HepG2 (cell line): ENCODE measurements around the gene C5orf15. TPM values are rescaled to one million over a fixed set of nuclear protein-coding genes. Genes with fewer than 3 reads are reported as not detected.

ENCODE experiments used
- BRD4 ChIP-seq: sonication (generic); formaldehyde crosslinking; IDR thresholded peaks from 2 replicates; pipeline ENCODE4 v1.4.0; 2020; ENCODE audit warnings: missing genetic modification reagents
- EHMT2 ChIP-seq: fragments of 200-600 bp; sonication (generic); IDR thresholded peaks from 2 replicates; pipeline ENCODE4 v1.7.0; 2017; ENCODE audit warnings: antibody characterized with exemption, low read depth, low read length, borderline replicate concordance
- FOXA1 ChIP-seq, 2 experiments: fragments of 450-650 bp in 1 of 2; sonication (generic) in 1 of 2; formaldehyde crosslinking in 1 of 2; IDR thresholded peaks; 2 replicates each; pipeline versions ENCODE4 v1.4.0 to v1.6.1; 2016 to 2020; ENCODE audit warnings: missing genetic modification reagents in 1 of 2
- GABPA ChIP-seq, 2 experiments: IDR thresholded peaks; 2 replicates each; pipeline ENCODE4 v1.6.1; 2011 to 2016; ENCODE audit warnings: low read depth in 2 of 2, low read length in 1 of 2, missing biosample characterization in 1 of 2, missing genetic modification characterization in 1 of 2
- HOXA5 ChIP-seq: sonication (generic); formaldehyde crosslinking; IDR thresholded peaks from 2 replicates; pipeline ENCODE4 v1.4.0; 2020; ENCODE audit warnings: missing genetic modification reagents
- IKZF1 ChIP-seq: fragments of 450-650 bp; IDR thresholded peaks from 2 replicates; pipeline ENCODE4 v1.7.1; 2016
- JUN ChIP-seq: sonication (generic); formaldehyde crosslinking; IDR thresholded peaks from 2 replicates; pipeline ENCODE4 v1.4.0; 2020; ENCODE audit warnings: mild to moderate bottlenecking, missing genetic modification reagents
- KDM6A ChIP-seq: IDR thresholded peaks from 2 replicates; pipeline ENCODE4 v1.6.1; 2016; ENCODE audit warnings: low read depth
- KLF12 ChIP-seq: sonication (generic); formaldehyde crosslinking; IDR thresholded peaks from 2 replicates; pipeline ENCODE4 v1.4.0; 2020; ENCODE audit warnings: missing genetic modification reagents, borderline replicate concordance
- LCORL ChIP-seq, 2 experiments: fragments of 450-650 bp in 1 of 2; sonication (generic) in 1 of 2; formaldehyde crosslinking in 1 of 2; IDR thresholded peaks; 2 replicates each; pipeline versions ENCODE4 v1.5.0 to v1.6.1; 2017 to 2020; ENCODE audit warnings: antibody characterized with exemption in 1 of 2, missing genetic modification reagents in 1 of 2
- MIER2 ChIP-seq: IDR thresholded peaks from 2 replicates; pipeline ENCODE4 v1.6.1; 2016; ENCODE audit warnings: missing biosample characterization, missing genetic modification reagents
- NFIB ChIP-seq: sonication (generic); formaldehyde crosslinking; IDR thresholded peaks from 2 replicates; pipeline ENCODE4 v1.9.0; 2021; ENCODE audit warnings: missing genetic modification reagents, mild to moderate bottlenecking, borderline replicate concordance
- NR2C2 ChIP-seq: sonication (generic); formaldehyde crosslinking; IDR thresholded peaks from 2 replicates; pipeline ENCODE4 v1.4.0; 2020; ENCODE audit warnings: missing genetic modification reagents, mild to moderate bottlenecking, moderate library complexity, borderline replicate concordance
- RFXANK ChIP-seq: IDR thresholded peaks from 2 replicates; pipeline ENCODE4 v1.6.1; 2016
- SAFB2 ChIP-seq: sonication (generic); formaldehyde crosslinking; IDR thresholded peaks from 2 replicates; pipeline ENCODE4 v1.5.1; 2020; ENCODE audit warnings: missing genetic modification reagents, low read depth, mild to moderate bottlenecking, borderline replicate concordance
- SIX4 ChIP-seq: sonication (generic); formaldehyde crosslinking; IDR thresholded peaks from 2 replicates; pipeline ENCODE4 v1.4.0; 2020; ENCODE audit warnings: missing genetic modification reagents
- SMAD9 ChIP-seq: sonication (generic); formaldehyde crosslinking; IDR thresholded peaks from 2 replicates; pipeline ENCODE4 v1.5.1; 2020; ENCODE audit warnings: mild to moderate bottlenecking, missing genetic modification reagents
- TBL1XR1 ChIP-seq: fragments of 150-350 bp; IDR thresholded peaks from 2 replicates; pipeline ENCODE4 v1.6.1; 2014; ENCODE audit warnings: borderline replicate concordance, low read length; ENCODE audit not compliant: partially characterized antibody
- ZBTB3 ChIP-seq: sonication (generic); formaldehyde crosslinking; IDR thresholded peaks from 2 replicates; pipeline ENCODE4 v1.4.0; 2020; ENCODE audit warnings: low read depth, mild to moderate bottlenecking, moderate library complexity, missing genetic modification reagents, borderline replicate concordance
- ZBTB38 ChIP-seq: sonication (generic); formaldehyde crosslinking; IDR thresholded peaks from 2 replicates; pipeline ENCODE4 v1.5.1; 2020; ENCODE audit warnings: mild to moderate bottlenecking, missing genetic modification reagents
- ZFP82 ChIP-seq: sonication (generic); formaldehyde crosslinking; IDR thresholded peaks from 2 replicates; pipeline ENCODE4 v1.5.1; 2020; ENCODE audit warnings: mild to moderate bottlenecking, missing genetic modification reagents, borderline replicate concordance
- ZFX ChIP-seq: sonication (generic); formaldehyde crosslinking; IDR thresholded peaks from 2 replicates; pipeline ENCODE4 v1.4.0; 2020; ENCODE audit warnings: mild to moderate bottlenecking, low read depth, missing genetic modification reagents, moderate library complexity
- ZFY ChIP-seq: sonication (generic); formaldehyde crosslinking; IDR thresholded peaks from 2 replicates; pipeline ENCODE4 v1.4.0; 2020; ENCODE audit warnings: missing genetic modification reagents
- ZKSCAN5 ChIP-seq: sonication (generic); formaldehyde crosslinking; IDR thresholded peaks from 2 replicates; pipeline ENCODE4 v1.5.1; 2020; ENCODE audit warnings: mild to moderate bottlenecking, missing genetic modification reagents
- ZNF24 ChIP-seq: fragments of 450-650 bp; IDR thresholded peaks from 2 replicates; pipeline ENCODE4 v1.6.1; 2017; ENCODE audit warnings: antibody characterized with exemption, mild to moderate bottlenecking
- ZNF282 ChIP-seq: fragments of 450-650 bp; IDR thresholded peaks from 2 replicates; pipeline ENCODE4 v1.6.1; 2018; ENCODE audit not compliant: partially characterized antibody
- ZNF337 ChIP-seq: sonication (generic); formaldehyde crosslinking; IDR thresholded peaks from 2 replicates; pipeline ENCODE4 v1.5.1; 2020; ENCODE audit warnings: missing genetic modification reagents, low read depth, mild to moderate bottlenecking, borderline replicate concordance
- ZNF589 ChIP-seq: sonication (generic); formaldehyde crosslinking; conservative IDR thresholded peaks from 2 replicates; pipeline ENCODE4 v1.8.0; 2022; ENCODE audit warnings: mild to moderate bottlenecking, moderate library complexity, missing genetic modification reagents
- ZNF652 ChIP-seq: IDR thresholded peaks from 2 replicates; pipeline ENCODE4 v1.6.1; 2016; ENCODE audit warnings: low read depth, borderline replicate concordance
- ZNF713 ChIP-seq: sonication (generic); formaldehyde crosslinking; IDR thresholded peaks from 2 replicates; pipeline ENCODE4 v1.4.0; 2020; ENCODE audit warnings: mild to moderate bottlenecking, missing genetic modification reagents
- ZNF878 ChIP-seq: sonication (generic); formaldehyde crosslinking; IDR thresholded peaks from 2 replicates; pipeline ENCODE4 v1.8.1; 2023; ENCODE audit warnings: mild to moderate bottlenecking, missing genetic modification reagents, moderate library complexity
- polyA plus RNA-seq, 8 experiments: library from polyadenylated mRNA; depleted of rRNA in 3 of 8; stranded (reverse) in 7 of 8; unstranded in 1 of 8; fragments of >200 nt; fragmentation: Illumina TruSeq in 4 of 8; extraction: Trizol in 4 of 8; gene quantifications; 2 replicates each; pipeline versions ENCODE4 v1.2.1 to v1.2.3, GENCODE V29; 2011 to 2016; ENCODE audit warnings: low read depth in 4 of 8, missing spikeins in 1 of 8, mixed read lengths in 1 of 8; ENCODE audit not compliant: insufficient read depth in 1 of 8
- total RNA-seq, 5 experiments: library from RNA; depleted of rRNA; stranded (reverse); fragments of >200 nt; fragmentation: Illumina TruSeq; extraction: Trizol; gene quantifications; 2 replicates each; pipeline ENCODE4 v1.2.3, GENCODE V29; 2016; ENCODE audit warnings: low read depth in 1 of 5
- TF ChIP-seq, protein P1 (sequence below): sonication (generic); formaldehyde crosslinking; IDR thresholded peaks from 2 replicates; pipeline ENCODE4 v1.5.0; 2020; ENCODE audit warnings: missing genetic modification reagents
- TF ChIP-seq, protein P2 (sequence below): sonication (generic); formaldehyde crosslinking; IDR thresholded peaks from 2 replicates; pipeline ENCODE4 v1.5.0; 2020; ENCODE audit warnings: missing genetic modification reagents, mild to moderate bottlenecking, borderline replicate concordance

The C5orf15 gene
- total and polyA plus RNA-seq, 2 of the 13 experiments (the other 11 are each of a cell fraction or from before 2014, with no cell fraction given): 58.5 to 82.7 TPM

DNA sequence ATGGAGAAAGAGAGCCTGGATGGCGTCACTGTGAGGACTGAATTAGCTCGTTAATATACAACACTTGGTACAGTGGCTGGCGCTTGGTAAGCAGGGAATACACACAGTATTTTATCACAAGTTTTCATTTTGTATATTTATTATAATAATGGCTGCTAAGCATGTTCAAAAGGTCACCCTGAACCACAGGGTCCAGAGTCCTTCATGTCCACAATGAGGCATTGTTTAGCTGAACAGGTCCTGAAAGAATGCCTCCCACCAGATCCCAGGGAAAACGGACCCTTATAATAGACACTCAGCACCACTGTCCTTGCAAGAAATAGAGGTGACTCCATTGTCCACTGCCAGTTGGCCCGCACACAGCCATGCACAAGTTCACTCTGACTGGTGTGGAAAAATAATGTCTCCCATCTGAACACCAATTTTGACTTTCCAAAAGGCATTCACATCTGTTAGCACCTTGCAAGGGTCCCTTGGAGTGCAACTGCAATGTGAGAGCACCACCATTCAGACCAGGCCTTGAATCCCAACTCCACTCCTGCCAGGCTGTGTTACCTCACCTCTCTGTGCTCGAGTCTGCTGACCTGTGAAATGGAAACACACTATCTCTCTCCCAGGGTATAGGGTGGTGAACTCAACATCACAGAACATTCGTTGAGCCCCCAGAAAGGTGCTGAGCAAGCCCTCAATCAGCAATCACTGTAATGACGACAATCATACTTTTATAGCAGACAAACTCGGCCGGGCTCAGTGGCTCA, 32.5 kb upstream of the C5orf15 start (continued):
- TF ChIP-seq KLF12 (CRISPR knock-in tag) (no peak), JUN (CRISPR knock-in tag) (no peak), SIX4 (CRISPR knock-in tag) (no peak), NR2C2 (CRISPR knock-in tag) (no peak), ZNF24 (no peak), ZBTB38 (no peak), ZNF337 (CRISPR knock-in tag) (0 out of 2 replicates have a peak, but pooled peaks have one; percentile 49), LCORL (IDR thresholded peaks at IDR 0.05) (no peak), LCORL (CRISPR knock-in tag; IDR thresholded peaks at IDR 0.05) (no peak), RFXANK (CRISPR knock-in tag) (no peak), ZNF589 (CRISPR knock-in tag) (no peak), ZNF282 (no peak), MIER2 (CRISPR knock-in tag) (0 out of 2 replicates have a peak, but pooled peaks have one; percentile 25), BRD4 (CRISPR knock-in tag) (no peak), ZFY (CRISPR knock-in tag) (no peak), ZNF713 (no peak), HOXA5 (CRISPR knock-in tag) (no peak), NFIB (no peak), TBL1XR1 (no peak), ZFX (CRISPR knock-in tag) (0 out of 2 replicates have a peak, but pooled peaks have one; percentile 18), ZBTB3 (CRISPR knock-in tag) (no peak), ZNF878 (CRISPR knock-in tag) (no peak), SMAD9 (CRISPR knock-in tag) (no peak), EHMT2 (no peak), SAFB2 (CRISPR knock-in tag) (no peak), ZFP82 (CRISPR knock-in tag) (no peak), FOXA1 (IDR thresholded peaks at IDR 0.05) (no peak), FOXA1 (CRISPR knock-in tag; IDR thresholded peaks at IDR 0.05) (no peak), ZNF652 (CRISPR knock-in tag) (no peak), GABPA (IDR thresholded peaks at IDR 0.05; ENCODE audit: low read depth, low read length) (no peak), GABPA (CRISPR knock-in tag; IDR thresholded peaks at IDR 0.05; ENCODE audit: low read depth) (no peak), ZKSCAN5 (CRISPR knock-in tag) (no peak), KDM6A (CRISPR knock-in tag) (no peak), IKZF1 (no peak)
- TF ChIP-seq, protein P1, sequence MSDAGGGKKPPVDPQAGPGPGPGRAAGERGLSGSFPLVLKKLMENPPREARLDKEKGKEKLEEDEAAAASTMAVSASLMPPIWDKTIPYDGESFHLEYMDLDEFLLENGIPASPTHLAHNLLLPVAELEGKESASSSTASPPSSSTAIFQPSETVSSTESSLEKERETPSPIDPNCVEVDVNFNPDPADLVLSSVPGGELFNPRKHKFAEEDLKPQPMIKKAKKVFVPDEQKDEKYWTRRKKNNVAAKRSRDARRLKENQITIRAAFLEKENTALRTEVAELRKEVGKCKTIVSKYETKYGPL (CRISPR knock-in tag): no peak
- TF ChIP-seq, protein P2, sequence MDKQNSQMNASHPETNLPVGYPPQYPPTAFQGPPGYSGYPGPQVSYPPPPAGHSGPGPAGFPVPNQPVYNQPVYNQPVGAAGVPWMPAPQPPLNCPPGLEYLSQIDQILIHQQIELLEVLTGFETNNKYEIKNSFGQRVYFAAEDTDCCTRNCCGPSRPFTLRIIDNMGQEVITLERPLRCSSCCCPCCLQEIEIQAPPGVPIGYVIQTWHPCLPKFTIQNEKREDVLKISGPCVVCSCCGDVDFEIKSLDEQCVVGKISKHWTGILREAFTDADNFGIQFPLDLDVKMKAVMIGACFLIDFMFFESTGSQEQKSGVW (CRISPR knock-in tag): no peak
